Ishikawa (cell line): ENCODE data around the gene TSPAN5.

Experiments used
- CEBPB ChIP-seq: IDR thresholded peaks from 2 replicates; pipeline ENCODE4 v1.6.1; 2012
- CREB1 ChIP-seq: IDR thresholded peaks from 2 replicates; pipeline ENCODE4 v1.6.1; 2012; ENCODE audit warnings: low read depth
- EP300 ChIP-seq: IDR thresholded peaks from 2 replicates; pipeline ENCODE4 v1.6.1; 2012; ENCODE audit warnings: borderline replicate concordance
- FOXM1 ChIP-seq: IDR thresholded peaks from 2 replicates; pipeline ENCODE4 v1.6.1; 2012; ENCODE audit warnings: low read depth, borderline replicate concordance
- MAX ChIP-seq: IDR thresholded peaks from 2 replicates; pipeline ENCODE4 v1.6.1; 2012
- NFIC ChIP-seq: IDR thresholded peaks from 2 replicates; pipeline ENCODE4 v1.6.1; 2012
- RAD21 ChIP-seq: IDR thresholded peaks from 2 replicates; pipeline ENCODE4 v1.6.1; 2012; ENCODE audit warnings: low read depth
- REST ChIP-seq: IDR thresholded peaks from 2 replicates; pipeline ENCODE4 v1.6.1; 2012; ENCODE audit warnings: low read depth, mild to moderate bottlenecking
- TAF1 ChIP-seq: IDR thresholded peaks from 2 replicates; pipeline ENCODE4 v1.6.1; 2012; ENCODE audit warnings: low read depth, mild to moderate bottlenecking
- TCF12 ChIP-seq: IDR thresholded peaks from 2 replicates; pipeline ENCODE4 v1.6.1; 2012; ENCODE audit warnings: low read depth
- TEAD4 ChIP-seq: IDR thresholded peaks from 2 replicates; pipeline ENCODE4 v1.6.1; 2012
- YY1 ChIP-seq: IDR thresholded peaks from 2 replicates; pipeline ENCODE4 v1.6.1; 2012; ENCODE audit warnings: low read depth
- ZBTB7A ChIP-seq: IDR thresholded peaks from 2 replicates; pipeline ENCODE4 v1.6.1; 2012; ENCODE audit warnings: low read depth

GRCh38 chr4:98659106-98659592 lies 738 bp upstream of the TSPAN5 start:
- TF ChIP-seq FOXM1 (no peak), TAF1 (no peak), REST (no peak), CEBPB (no peak), TEAD4 (no peak), EP300 (no peak), NFIC (no peak), TCF12 (no peak), MAX (no peak), ZBTB7A (no peak), YY1 (no peak), CREB1 (no peak), RAD21 (no peak)
